ENCODE measurements around the gene RBP7. TPM values are rescaled to one million over a fixed set of nuclear protein-coding genes. Genes with fewer than 3 reads are reported as not detected.

RBP7 gene
- total RNA-seq = 1 to 10 TPM; 1.7 to 5.1 (median 3.0) TPM
- long read RNA-seq = 0 reads

GRCh38 chr1:9996624-9997582, at the start of gene RBP7:
Gene RBP7 (plus strand): TSS chr1:9997228. CDS start chr1:9997259, 31 bp downstream.
- Histone ChIP-seq H3K27me3 (no peaks in the 10 kb centered on the region), H3K27ac (no peak within 1 kb of the TSS), H3K4me3 (peak within 1 kb of the TSS; percentile 22 to 50 (median 37)), H3K9me3 (no peaks in the 10 kb centered on the region), H3K36me3 (no peaks in the 10 kb centered on the region), H3K4me1 (peaks cover 0 to 8% (median 0%) of the 10 kb centered on the region in 4 donors)
- WGBS (ENCODE audit: insufficient coverage, low coverage, low lambda C conversion rate, missing lambda C conversion rate) = 36% methylated on average over 8 of the region's 71 CpGs
- TF ChIP-seq POLR2A (IDR thresholded peaks at IDR 0.05) (no peak), CTCF (IDR thresholded peaks at IDR 0.05) (no peak)
- ATAC-seq (peak; percentile 54 to 72 (median 68)), DNase-seq (peak; percentile 35 to 58 (median 48))
- intact Hi-C loops (cut with DNase I) = no loop called here

- 95% methylated on average over 8 of the region's 8 CpGs for WGBS (ENCODE audit: insufficient coverage, low coverage, low lambda C conversion rate, missing lambda C conversion rate)
- no peak for ATAC-seq
- TF ChIP-seq POLR2A (IDR thresholded peaks at IDR 0.05) (no peak), CTCF (IDR thresholded peaks at IDR 0.05) (no peak)
- no peaks in the 10 kb centered on the region for H3K9me3 ChIP-seq
- H3K36me3 ChIP-seq = no peaks in the 10 kb centered on the region
- no peaks in the 10 kb centered on the region for H3K4me1 ChIP-seq
- no peak overlapping the region for H3K4me3 ChIP-seq
- H3K27ac ChIP-seq = no peak overlapping the region
- no peaks in the 10 kb centered on the region for H3K27me3 ChIP-seq
- no peak for DNase-seq
- intact Hi-C loops (cut with DNase I) = no loop called here
These were observed 39.3 kb upstream of the RBP7 start for GRCh38 chr1:9957726-9958125.

- TF ChIP-seq POLR2A (IDR thresholded peaks at IDR 0.05) (no peak), CTCF (IDR thresholded peaks at IDR 0.05) (no peak)
- 80% methylated on average over 4 of the region's 4 CpGs for WGBS (ENCODE audit: insufficient coverage, low coverage, low lambda C conversion rate, missing lambda C conversion rate)
These were observed 37.0 kb upstream of the RBP7 start for GRCh38 chr1:9960011-9960410.

GRCh38 chr1:9960706-9961562, 36.1 kb upstream of the RBP7 start:
- intact Hi-C loops (cut with DNase I) = no loop called here
- DNase-seq = no peak

More at GRCh38 chr1:9960011-9960410, 37.0 kb upstream of the RBP7 start:
- no peaks in the 10 kb centered on the region for H3K36me3 ChIP-seq
- H3K9me3 ChIP-seq = no peaks in the 10 kb centered on the region
- intact Hi-C loops (cut with DNase I) = no loop called here
- ATAC-seq = no peak
- no peak overlapping the region for H3K27ac ChIP-seq
- H3K4me1 ChIP-seq = no peaks in the 10 kb centered on the region
- no peak for DNase-seq
- no peaks in the 10 kb centered on the region for H3K27me3 ChIP-seq
- no peak overlapping the region for H3K4me3 ChIP-seq

More at GRCh38 chr1:9960706-9961562, 36.1 kb upstream of the RBP7 start:
- Histone ChIP-seq H3K27ac (no peak overlapping the region), H3K4me1 (no peaks in the 10 kb centered on the region), H3K27me3 (no peaks in the 10 kb centered on the region), H3K36me3 (no peaks in the 10 kb centered on the region), H3K4me3 (no peak overlapping the region), H3K9me3 (no peaks in the 10 kb centered on the region)
- WGBS (ENCODE audit: insufficient coverage, low coverage, low lambda C conversion rate, missing lambda C conversion rate) = 86% methylated on average over 6 of the region's 12 CpGs
- no peak for ATAC-seq
- TF ChIP-seq CTCF (IDR thresholded peaks at IDR 0.05) (no peak), POLR2A (IDR thresholded peaks at IDR 0.05) (no peak)
